Loucy (cell line): ENCODE data around the gene HYI.

Source experiments
- H2AFZ ChIP-seq: fragments of 200-600 bp; sonication (generic); 2 replicates; pipeline ENCODE4 v1.6.0; 2016; ENCODE audit warnings: antibody characterized with exemption, mild to moderate bottlenecking, low read length, moderate library complexity
- H3F3A ChIP-seq: fragments of 200-600 bp; 2 replicates; pipeline ENCODE4 v1.6.0; 2016; ENCODE audit warnings: antibody characterized with exemption, low read depth, mild to moderate bottlenecking
- H3K27me3 ChIP-seq: fragments of 200-600 bp; sonication (generic); 2 replicates; pipeline ENCODE4 v1.6.1; 2014; ENCODE audit warnings: low read length, mild to moderate bottlenecking; ENCODE audit not compliant: insufficient read depth, poor library complexity, severe bottlenecking
- H3K36me3 ChIP-seq: fragments of 200-600 bp; sonication (generic); 2 replicates; pipeline ENCODE4 v1.6.1; 2016; ENCODE audit warnings: low read length; ENCODE audit not compliant: insufficient read depth
- H3K4me1 ChIP-seq: fragments of 200-600 bp; sonication (generic); 2 replicates; pipeline ENCODE4 v1.5.1; 2014; ENCODE audit warnings: low read length, mild to moderate bottlenecking; ENCODE audit not compliant: insufficient read depth, poor library complexity, severe bottlenecking
- H3K4me2 ChIP-seq: fragments of 200-600 bp; sonication (generic); 2 replicates; pipeline ENCODE4 v1.6.0; 2014; ENCODE audit warnings: antibody characterized with exemption, low read length, low read depth, mild to moderate bottlenecking; ENCODE audit not compliant: poor library complexity, severe bottlenecking
- H3K4me3 ChIP-seq: fragments of 200-600 bp; sonication (generic); 2 replicates; pipeline ENCODE4 v1.5.1; 2014; ENCODE audit warnings: low read length, mild to moderate bottlenecking, mixed read lengths; ENCODE audit not compliant: poor library complexity, severe bottlenecking
- H3K79me2 ChIP-seq: fragments of 200-600 bp; sonication (generic); 2 replicates; pipeline ENCODE4 v1.6.1; 2014; ENCODE audit warnings: low read length; ENCODE audit not compliant: insufficient read depth
- H3K9ac ChIP-seq: fragments of 200-600 bp; sonication (generic); 2 replicates; pipeline ENCODE4 v1.6.0; 2014; ENCODE audit warnings: mild to moderate bottlenecking, low read depth, low read length, moderate library complexity; ENCODE audit not compliant: poor library complexity, severe bottlenecking
- H3K9me2 ChIP-seq: fragments of 200-600 bp; sonication (generic); replicated peaks from 2 replicates; pipeline ENCODE4 v1.6.1; 2016; ENCODE audit warnings: low read depth, low read length, mixed read lengths
- H3K9me3 ChIP-seq: fragments of 200-600 bp; sonication (generic); 2 replicates; pipeline ENCODE4 v1.6.1; 2014; ENCODE audit warnings: mild to moderate bottlenecking, antibody characterized with exemption, low read length, low read depth; ENCODE audit not compliant: insufficient read depth
- H4K20me1 ChIP-seq: fragments of 200-600 bp; sonication (generic); 2 replicates; pipeline ENCODE4 v1.6.0; 2014; ENCODE audit warnings: antibody characterized with exemption, low read length, mild to moderate bottlenecking; ENCODE audit not compliant: insufficient read depth, poor library complexity, severe bottlenecking
- CTCF ChIP-seq: fragments of 200-600 bp; sonication (generic); conservative IDR thresholded peaks from 2 replicates; pipeline ENCODE4 v1.5.1; 2014; ENCODE audit warnings: mild to moderate bottlenecking, antibody characterized with exemption, low read length
- EZH2phosphoT487 ChIP-seq: fragments of 200-600 bp; IDR thresholded peaks from 2 replicates; pipeline ENCODE4 v1.6.1; 2018; ENCODE audit warnings: antibody characterized with exemption, mild to moderate bottlenecking, moderate library complexity, borderline replicate concordance

HYI gene

GRCh38 chr1:43488165-43488564, 34.4 kb upstream of the HYI start:
- no peak overlapping the region for H3K4me3 ChIP-seq
- H3K36me3 ChIP-seq: no peaks in the 10 kb centered on the region
- H4K20me1 ChIP-seq: no peaks in the 10 kb centered on the region
- H3F3A ChIP-seq: no peaks in the 10 kb centered on the region
- H3K79me2 ChIP-seq: no peaks in the 10 kb centered on the region
- H3K4me1 ChIP-seq: no peaks in the 10 kb centered on the region
- H3K9me2 ChIP-seq: no peaks in the 10 kb centered on the region
- no peaks in the 10 kb centered on the region for H3K27me3 ChIP-seq
- no peaks in the 10 kb centered on the region for H3K9me3 ChIP-seq
- no peak for TF ChIP-seq EZH2phosphoT487
- no peak for TF ChIP-seq CTCF
- H2AFZ ChIP-seq: no peak overlapping the region
- no peak overlapping the region for H3K9ac ChIP-seq
- H3K4me2 ChIP-seq: no peak overlapping the region

- Histone ChIP-seq H3K9me3 (no peaks in the 10 kb centered on the region), H4K20me1 (no peaks in the 10 kb centered on the region), H3K4me1 (no peaks in the 10 kb centered on the region), H3K9ac (no peak overlapping the region), H3K4me2 (no peak overlapping the region), H3F3A (no peaks in the 10 kb centered on the region), H3K36me3 (no peaks in the 10 kb centered on the region), H3K27me3 (no peaks in the 10 kb centered on the region), H3K9me2 (no peaks in the 10 kb centered on the region), H3K4me3 (no peak overlapping the region), H2AFZ (no peak overlapping the region), H3K79me2 (no peaks in the 10 kb centered on the region)
- TF ChIP-seq EZH2phosphoT487 (no peak), CTCF (no peak)
These were observed 30.6 kb upstream of the HYI start for GRCh38 chr1:43484367-43484766.

DNA sequence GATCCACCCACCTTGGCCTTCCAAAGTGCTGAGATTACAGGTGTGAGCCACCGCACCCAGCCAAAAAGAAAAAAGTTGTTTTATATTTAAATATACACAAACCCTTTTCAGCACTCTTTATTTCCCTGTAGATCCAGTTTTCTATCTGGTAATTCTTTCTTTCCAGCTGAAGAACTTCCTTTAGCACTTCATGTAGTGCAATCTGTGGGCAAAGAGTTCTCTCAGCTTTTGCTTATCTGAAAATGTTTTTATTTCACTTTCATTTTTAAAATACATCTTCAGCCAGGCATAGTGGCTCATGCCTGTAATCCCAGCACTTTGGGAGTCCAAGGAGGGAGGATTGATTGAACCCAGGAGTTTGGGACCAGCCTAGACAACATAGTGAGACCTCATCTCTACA, 28.5 kb upstream of the HYI start:
- Histone ChIP-seq H3F3A (no peaks in the 10 kb centered on the region), H3K4me2 (peak overlapping the region; percentile 17), H2AFZ (peak overlapping the region; percentile 55; the same call in 1 of the 2 replicates), H4K20me1 (no peaks in the 10 kb centered on the region), H3K9me2 (no peaks in the 10 kb centered on the region), H3K36me3 (no peaks in the 10 kb centered on the region), H3K9me3 (no peaks in the 10 kb centered on the region), H3K4me3 (peak overlapping the region; percentile 26), H3K9ac (no peak overlapping the region), H3K4me1 (no peaks in the 10 kb centered on the region), H3K79me2 (no peaks in the 10 kb centered on the region), H3K27me3 (no peaks in the 10 kb centered on the region)
- no peak for TF ChIP-seq EZH2phosphoT487
- no peak for TF ChIP-seq CTCF
